22Rv1 (cell line): ENCODE data around the gene GRIK4.

Experiments
- H3K27ac ChIP-seq: fragments of 450-650 bp; 2 replicates; pipeline ENCODE4 v1.5.1; 2017
- ZFX ChIP-seq: fragments of 450-650 bp; IDR thresholded peaks from 2 replicates; pipeline ENCODE4 v1.6.1; 2017; ENCODE audit warnings: antibody characterized with exemption, borderline replicate concordance
- TF ChIP-seq, protein P1 (sequence below): fragments of 450-650 bp; IDR thresholded peaks from 2 replicates; pipeline ENCODE4 v1.5.1; 2017; ENCODE audit warnings: mild to moderate bottlenecking

GRIK4 gene

DNA sequence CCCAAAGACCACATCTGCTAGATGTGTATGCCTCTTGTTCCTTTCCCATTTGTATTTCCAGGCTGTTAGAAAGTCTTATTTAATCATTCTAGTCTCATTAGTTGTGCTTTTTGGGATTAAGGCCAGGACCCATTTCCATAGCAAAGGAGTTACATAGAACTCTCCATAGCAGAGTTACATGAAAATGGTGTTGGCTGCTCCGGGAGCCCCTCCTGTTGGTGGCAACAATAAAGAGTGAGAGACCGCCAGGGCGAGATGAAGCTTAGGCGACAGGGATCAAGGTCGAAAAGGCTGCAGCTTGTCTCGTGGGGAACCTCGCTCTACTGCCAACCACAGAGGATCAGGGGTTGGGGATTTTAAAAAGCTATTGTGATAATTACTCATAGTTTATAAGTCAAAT, 58.3 kb downstream of the GRIK4 start:
- TF ChIP-seq, protein P1, sequence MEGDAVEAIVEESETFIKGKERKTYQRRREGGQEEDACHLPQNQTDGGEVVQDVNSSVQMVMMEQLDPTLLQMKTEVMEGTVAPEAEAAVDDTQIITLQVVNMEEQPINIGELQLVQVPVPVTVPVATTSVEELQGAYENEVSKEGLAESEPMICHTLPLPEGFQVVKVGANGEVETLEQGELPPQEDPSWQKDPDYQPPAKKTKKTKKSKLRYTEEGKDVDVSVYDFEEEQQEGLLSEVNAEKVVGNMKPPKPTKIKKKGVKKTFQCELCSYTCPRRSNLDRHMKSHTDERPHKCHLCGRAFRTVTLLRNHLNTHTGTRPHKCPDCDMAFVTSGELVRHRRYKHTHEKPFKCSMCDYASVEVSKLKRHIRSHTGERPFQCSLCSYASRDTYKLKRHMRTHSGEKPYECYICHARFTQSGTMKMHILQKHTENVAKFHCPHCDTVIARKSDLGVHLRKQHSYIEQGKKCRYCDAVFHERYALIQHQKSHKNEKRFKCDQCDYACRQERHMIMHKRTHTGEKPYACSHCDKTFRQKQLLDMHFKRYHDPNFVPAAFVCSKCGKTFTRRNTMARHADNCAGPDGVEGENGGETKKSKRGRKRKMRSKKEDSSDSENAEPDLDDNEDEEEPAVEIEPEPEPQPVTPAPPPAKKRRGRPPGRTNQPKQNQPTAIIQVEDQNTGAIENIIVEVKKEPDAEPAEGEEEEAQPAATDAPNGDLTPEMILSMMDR = no peak
- TF ChIP-seq ZFX = no peak
- no peak overlapping the region for H3K27ac ChIP-seq

DNA sequence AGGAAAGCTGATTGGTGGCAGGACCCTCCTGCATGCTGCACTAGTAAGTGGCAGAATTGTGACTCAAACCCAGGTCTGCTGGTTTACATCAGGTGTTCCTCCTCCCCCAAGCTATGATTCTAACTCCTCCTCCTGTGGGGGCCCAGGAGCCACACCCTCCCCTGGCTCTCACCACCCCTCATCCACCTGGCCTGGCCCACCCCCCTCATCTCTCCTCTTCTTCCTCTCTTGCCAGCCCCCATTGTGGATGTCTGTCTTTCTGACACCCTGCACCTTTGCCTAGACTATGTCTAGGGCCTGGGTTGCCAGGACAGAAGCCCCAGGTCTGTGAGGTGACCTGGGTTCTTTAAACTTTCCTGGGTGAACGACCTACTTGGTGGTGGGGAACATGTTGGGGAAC, 59.9 kb downstream of the GRIK4 start:
- TF ChIP-seq, protein P1 = no peak
- TF ChIP-seq ZFX = no peak
- H3K27ac ChIP-seq = no peak overlapping the region

DNA sequence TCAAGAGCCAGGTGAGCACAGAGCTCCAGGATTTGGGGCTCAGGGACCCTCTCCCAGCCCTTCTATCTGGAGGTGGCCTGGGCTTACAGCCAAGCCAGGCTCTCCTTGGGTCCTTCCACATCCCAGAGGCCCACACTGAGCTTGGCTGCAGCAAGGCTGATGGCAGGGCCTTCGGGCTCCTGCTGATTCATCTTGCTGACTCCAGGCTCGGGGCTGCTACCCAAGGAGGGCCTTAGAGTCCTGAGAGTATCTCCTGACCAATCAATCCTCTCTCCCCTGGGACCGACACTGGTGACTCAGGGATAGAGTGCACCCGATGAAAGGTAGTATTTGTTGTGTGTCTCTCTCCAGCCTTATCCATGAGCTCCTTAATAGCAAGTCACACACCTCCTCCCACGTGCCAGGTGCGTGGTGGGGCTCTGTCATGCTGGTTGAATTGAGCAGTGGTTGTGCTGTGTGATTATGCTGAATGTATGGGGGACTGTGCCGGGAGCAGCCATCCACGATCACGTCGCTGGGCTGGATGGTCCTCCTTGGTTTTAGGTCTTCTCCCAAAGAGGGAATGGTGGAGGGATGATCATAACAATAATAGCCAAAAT, 62.3 kb downstream of the GRIK4 start:
- no peak for TF ChIP-seq ZFX
- TF ChIP-seq, protein P1 = no peak
- no peak overlapping the region for H3K27ac ChIP-seq

GRCh38 chr11:120574876-120575275, 63.3 kb downstream of the GRIK4 start:
- TF ChIP-seq, protein P1 = no peak
- TF ChIP-seq ZFX = no peak
- no peak overlapping the region for H3K27ac ChIP-seq

GRCh38 chr11:120575461-120575860, 63.9 kb downstream of the GRIK4 start:
- no peak for TF ChIP-seq ZFX
- TF ChIP-seq, protein P1 = no peak
- H3K27ac ChIP-seq = no peak overlapping the region

GRCh38 chr11:120576606-120577005, 65.1 kb downstream of the GRIK4 start:
- TF ChIP-seq, protein P1 = no peak
- no peak for TF ChIP-seq ZFX
- H3K27ac ChIP-seq = no peak overlapping the region

DNA sequence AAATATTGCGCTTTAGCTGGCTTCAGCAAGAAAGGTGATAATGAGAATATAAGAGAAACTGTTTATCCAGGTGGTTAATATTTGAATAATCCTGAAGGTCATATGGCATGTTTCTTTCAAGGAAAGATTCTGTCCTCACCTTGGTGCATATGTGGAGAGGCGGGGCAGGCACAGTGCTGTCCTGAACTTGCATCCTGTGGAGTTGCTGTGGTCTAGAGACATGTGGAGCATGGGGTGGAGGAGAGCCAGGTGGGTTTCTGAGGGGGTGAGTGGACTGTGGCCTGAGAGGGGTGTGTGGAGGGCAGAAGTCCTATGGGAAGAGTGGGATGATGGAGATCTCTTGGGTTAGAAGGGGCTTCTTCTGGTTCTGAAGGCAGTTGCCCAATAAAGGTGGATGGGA, 65.5 kb downstream of the GRIK4 start:
- no peak overlapping the region for H3K27ac ChIP-seq
- no peak for TF ChIP-seq ZFX
- TF ChIP-seq, protein P1 = no peak
